ENCODE measurements around the gene MAZ. TPM values are rescaled to one million over a fixed set of nuclear protein-coding genes. Genes with fewer than 3 reads are reported as not detected.
A peak's percentile ranks its signal among the peaks of the same experiment; 100 is the strongest.

The MAZ gene
- total and polyA plus RNA-seq, 2 of the 13 experiments (the other 11 are each of a cell fraction or from before 2014, with no cell fraction given): 203 to 277 TPM

DNA sequence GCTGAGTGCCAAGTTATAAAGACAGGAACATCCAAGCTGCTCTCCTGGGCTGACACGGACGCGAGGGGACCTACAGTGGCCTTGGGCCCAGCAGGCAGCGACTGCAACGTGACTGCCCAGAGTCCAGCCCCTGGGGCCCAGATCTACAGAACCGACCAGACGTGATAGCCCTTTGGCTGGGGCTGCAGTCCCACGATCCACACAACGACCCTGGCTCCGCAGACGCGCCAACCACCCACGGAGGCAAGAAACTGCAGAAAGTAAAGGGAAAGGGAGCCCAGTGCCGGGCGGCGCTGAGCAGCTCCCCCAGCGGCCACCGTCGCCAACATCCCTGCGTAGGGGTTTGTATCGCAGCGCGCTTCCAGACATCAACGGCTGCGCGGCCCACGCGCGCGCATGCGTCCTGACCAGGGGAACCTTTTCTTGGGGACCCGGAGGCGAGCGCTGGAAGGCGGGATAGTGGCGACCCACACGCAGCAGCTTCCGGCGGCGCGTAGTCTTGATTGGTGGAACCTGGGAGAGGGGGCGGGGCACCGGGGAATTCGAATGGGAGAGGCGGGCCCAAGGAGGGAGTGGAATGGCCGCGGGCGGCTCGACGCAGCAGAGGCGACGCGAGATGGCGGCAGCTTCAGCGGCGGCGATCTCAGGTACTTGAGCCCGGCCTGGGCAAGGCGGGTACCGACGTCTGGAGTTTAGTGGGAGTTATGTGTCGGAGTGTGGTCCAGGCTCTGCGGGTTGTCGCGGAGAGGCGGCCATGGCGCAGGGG is 16.0 kb upstream of the MAZ start, which contains the start of gene KIF22 (continued):
- TF ChIP-seq, protein P1, sequence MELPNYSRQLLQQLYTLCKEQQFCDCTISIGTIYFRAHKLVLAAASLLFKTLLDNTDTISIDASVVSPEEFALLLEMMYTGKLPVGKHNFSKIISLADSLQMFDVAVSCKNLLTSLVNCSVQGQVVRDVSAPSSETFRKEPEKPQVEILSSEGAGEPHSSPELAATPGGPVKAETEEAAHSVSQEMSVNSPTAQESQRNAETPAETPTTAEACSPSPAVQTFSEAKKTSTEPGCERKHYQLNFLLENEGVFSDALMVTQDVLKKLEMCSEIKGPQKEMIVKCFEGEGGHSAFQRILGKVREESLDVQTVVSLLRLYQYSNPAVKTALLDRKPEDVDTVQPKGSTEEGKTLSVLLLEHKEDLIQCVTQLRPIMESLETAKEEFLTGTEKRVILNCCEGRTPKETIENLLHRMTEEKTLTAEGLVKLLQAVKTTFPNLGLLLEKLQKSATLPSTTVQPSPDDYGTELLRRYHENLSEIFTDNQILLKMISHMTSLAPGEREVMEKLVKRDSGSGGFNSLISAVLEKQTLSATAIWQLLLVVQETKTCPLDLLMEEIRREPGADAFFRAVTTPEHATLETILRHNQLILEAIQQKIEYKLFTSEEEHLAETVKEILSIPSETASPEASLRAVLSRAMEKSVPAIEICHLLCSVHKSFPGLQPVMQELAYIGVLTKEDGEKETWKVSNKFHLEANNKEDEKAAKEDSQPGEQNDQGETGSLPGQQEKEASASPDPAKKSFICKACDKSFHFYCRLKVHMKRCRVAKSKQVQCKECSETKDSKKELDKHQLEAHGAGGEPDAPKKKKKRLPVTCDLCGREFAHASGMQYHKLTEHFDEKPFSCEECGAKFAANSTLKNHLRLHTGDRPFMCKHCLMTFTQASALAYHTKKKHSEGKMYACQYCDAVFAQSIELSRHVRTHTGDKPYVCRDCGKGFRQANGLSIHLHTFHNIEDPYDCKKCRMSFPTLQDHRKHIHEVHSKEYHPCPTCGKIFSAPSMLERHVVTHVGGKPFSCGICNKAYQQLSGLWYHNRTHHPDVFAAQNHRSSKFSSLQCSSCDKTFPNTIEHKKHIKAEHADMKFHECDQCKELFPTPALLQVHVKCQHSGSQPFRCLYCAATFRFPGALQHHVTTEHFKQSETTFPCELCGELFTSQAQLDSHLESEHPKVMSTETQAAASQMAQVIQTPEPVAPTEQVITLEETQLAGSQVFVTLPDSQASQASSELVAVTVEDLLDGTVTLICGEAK (IDR thresholded peaks at IDR 0.05): peak; percentile 95
- TF ChIP-seq, protein P1 (CRISPR knock-in tag; IDR thresholded peaks at IDR 0.05): peak; percentile 46; the same call in 1 of the 2 replicates
- TF ChIP-seq EZH2 (conservative IDR thresholded peaks at IDR 0.05; ENCODE audit: low read depth, low read length): no peak
- TF ChIP-seq, protein P2, sequence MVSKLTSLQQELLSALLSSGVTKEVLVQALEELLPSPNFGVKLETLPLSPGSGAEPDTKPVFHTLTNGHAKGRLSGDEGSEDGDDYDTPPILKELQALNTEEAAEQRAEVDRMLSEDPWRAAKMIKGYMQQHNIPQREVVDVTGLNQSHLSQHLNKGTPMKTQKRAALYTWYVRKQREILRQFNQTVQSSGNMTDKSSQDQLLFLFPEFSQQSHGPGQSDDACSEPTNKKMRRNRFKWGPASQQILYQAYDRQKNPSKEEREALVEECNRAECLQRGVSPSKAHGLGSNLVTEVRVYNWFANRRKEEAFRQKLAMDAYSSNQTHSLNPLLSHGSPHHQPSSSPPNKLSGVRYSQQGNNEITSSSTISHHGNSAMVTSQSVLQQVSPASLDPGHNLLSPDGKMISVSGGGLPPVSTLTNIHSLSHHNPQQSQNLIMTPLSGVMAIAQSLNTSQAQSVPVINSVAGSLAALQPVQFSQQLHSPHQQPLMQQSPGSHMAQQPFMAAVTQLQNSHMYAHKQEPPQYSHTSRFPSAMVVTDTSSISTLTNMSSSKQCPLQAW (CRISPR knock-in tag; IDR thresholded peaks at IDR 0.05): peak; percentile 93
- TF ChIP-seq PRMT3 (CRISPR knock-in tag; IDR thresholded peaks at IDR 0.05; ENCODE audit: borderline replicate concordance, low read depth): peak; percentile 75; the same call in 1 of the 2 replicates
- TF ChIP-seq, protein P3, sequence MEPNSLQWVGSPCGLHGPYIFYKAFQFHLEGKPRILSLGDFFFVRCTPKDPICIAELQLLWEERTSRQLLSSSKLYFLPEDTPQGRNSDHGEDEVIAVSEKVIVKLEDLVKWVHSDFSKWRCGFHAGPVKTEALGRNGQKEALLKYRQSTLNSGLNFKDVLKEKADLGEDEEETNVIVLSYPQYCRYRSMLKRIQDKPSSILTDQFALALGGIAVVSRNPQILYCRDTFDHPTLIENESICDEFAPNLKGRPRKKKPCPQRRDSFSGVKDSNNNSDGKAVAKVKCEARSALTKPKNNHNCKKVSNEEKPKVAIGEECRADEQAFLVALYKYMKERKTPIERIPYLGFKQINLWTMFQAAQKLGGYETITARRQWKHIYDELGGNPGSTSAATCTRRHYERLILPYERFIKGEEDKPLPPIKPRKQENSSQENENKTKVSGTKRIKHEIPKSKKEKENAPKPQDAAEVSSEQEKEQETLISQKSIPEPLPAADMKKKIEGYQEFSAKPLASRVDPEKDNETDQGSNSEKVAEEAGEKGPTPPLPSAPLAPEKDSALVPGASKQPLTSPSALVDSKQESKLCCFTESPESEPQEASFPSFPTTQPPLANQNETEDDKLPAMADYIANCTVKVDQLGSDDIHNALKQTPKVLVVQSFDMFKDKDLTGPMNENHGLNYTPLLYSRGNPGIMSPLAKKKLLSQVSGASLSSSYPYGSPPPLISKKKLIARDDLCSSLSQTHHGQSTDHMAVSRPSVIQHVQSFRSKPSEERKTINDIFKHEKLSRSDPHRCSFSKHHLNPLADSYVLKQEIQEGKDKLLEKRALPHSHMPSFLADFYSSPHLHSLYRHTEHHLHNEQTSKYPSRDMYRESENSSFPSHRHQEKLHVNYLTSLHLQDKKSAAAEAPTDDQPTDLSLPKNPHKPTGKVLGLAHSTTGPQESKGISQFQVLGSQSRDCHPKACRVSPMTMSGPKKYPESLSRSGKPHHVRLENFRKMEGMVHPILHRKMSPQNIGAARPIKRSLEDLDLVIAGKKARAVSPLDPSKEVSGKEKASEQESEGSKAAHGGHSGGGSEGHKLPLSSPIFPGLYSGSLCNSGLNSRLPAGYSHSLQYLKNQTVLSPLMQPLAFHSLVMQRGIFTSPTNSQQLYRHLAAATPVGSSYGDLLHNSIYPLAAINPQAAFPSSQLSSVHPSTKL (CRISPR knock-in tag; IDR thresholded peaks at IDR 0.05): peak; percentile 78
- peak; percentile 93 for TF ChIP-seq ZMYM4 (CRISPR knock-in tag; IDR thresholded peaks at IDR 0.05)
- TF ChIP-seq ZNF460 (CRISPR knock-in tag; IDR thresholded peaks at IDR 0.05; ENCODE audit: borderline replicate concordance): peak; percentile 58; the same call in 1 of the 2 replicates
- TF ChIP-seq ISL2 (CRISPR knock-in tag; IDR thresholded peaks at IDR 0.05): peak; percentile 60
- TF ChIP-seq ZNF768 (CRISPR knock-in tag; IDR thresholded peaks at IDR 0.05): peak; percentile 72
- TF ChIP-seq TEAD3 (CRISPR knock-in tag; optimal IDR thresholded peaks at IDR 0.05; ENCODE audit: borderline replicate concordance): peak; percentile 15
- peak; percentile 38; the same call in 1 of the 2 replicates for TF ChIP-seq SMC3 (IDR thresholded peaks at IDR 0.05; ENCODE audit: low read length)
- TF ChIP-seq SNAI1 (CRISPR knock-in tag; IDR thresholded peaks at IDR 0.05; ENCODE audit: borderline replicate concordance): peak; percentile 87
- TF ChIP-seq ZSCAN12 (CRISPR knock-in tag; IDR thresholded peaks at IDR 0.05): 0 out of 2 replicates have a peak, but pooled peaks have one; percentile 34
- TF ChIP-seq SP140L (CRISPR knock-in tag; IDR thresholded peaks at IDR 0.05; ENCODE audit: borderline replicate concordance): no peak; the same call in 1 of the 2 replicates

Measured in HepG2 (cell line).